ENCODE results near the gene NT5M. TPM values are rescaled to one million over a fixed set of nuclear protein-coding genes. Genes with fewer than 3 reads are reported as not detected.
"Not testable (repeated sequence)": the region's sequence is repeated elsewhere in the genome, so short reads cannot be mapped to it uniquely, and the experiment has no call there.

The NT5M gene
- total RNA-seq, 1 donor from 2014 or later = 4.2 TPM

DNA sequence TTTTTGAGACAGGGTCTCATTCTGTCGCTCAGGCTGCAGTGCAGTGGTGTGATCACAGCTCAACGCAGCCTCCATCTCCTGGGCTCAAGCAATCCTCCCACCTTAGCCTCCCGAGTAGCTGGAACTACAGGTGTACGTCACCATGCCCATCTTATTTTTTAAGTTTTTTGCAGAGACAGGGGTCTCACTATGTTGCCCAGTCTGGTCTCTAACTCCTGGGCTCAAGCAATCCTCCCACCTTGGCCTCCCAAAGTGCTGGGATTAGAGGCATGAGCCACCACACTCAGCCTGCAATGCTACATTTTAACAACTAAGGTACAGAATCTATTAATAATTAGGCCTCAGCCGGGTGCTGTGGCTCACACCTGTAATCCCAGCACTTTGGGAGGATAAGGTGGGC, 25.7 kb upstream of the NT5M start:
- H3K27me3 ChIP-seq (ENCODE audit: control insufficient read depth in 3 of 3, insufficient read depth in 3 of 3, low read length in 3 of 3); H3K27ac ChIP-seq (ENCODE audit: low read depth, low read length); H3K4me3 ChIP-seq (ENCODE audit: low read length in 3 of 3); H3K9me3 ChIP-seq (ENCODE audit: control insufficient read depth in 3 of 3, low read length in 3 of 3); H3K9ac ChIP-seq (ENCODE audit: low read depth in 1 of 3, low read length in 3 of 3): not testable (repeated sequence)
- H3K36me3 ChIP-seq (ENCODE audit: control insufficient read depth in 3 of 3, insufficient read depth in 3 of 3, low read length in 3 of 3) = peaks cover 9 to 22% (median 17%) of the 10 kb centered on the region in 3 donors
- peaks cover 23 to 30% (median 23%) of the 10 kb centered on the region in 3 donors for H3K4me1 ChIP-seq (ENCODE audit: control insufficient read depth in 3 of 3, insufficient read depth in 3 of 3, low read length in 3 of 3)

DNA sequence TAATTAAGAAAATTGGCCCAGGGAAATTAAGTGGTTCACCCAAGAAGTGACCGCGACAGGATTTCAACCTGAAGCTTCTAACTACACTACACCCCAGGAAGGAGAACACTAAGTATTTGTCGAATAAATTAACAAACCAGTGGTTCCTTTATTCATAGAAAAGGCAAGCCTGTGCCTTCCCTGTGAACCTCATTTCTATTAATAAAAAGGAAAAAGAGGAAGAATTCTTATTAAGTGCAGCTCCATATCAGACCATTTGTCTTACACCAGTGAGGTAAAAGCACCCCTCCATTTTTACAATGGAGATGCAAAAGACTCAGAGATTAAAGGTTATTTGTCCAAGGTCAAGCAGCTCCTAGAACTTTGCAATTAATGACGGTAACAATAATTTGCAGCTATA, 23.9 kb upstream of the NT5M start:
- Histone ChIP-seq H3K9me3 (ENCODE audit: control insufficient read depth in 3 of 3, low read length in 3 of 3) (no peaks in the 10 kb centered on the region), H3K36me3 (ENCODE audit: control insufficient read depth in 3 of 3, insufficient read depth in 3 of 3, low read length in 3 of 3) (peaks cover 0 to 5% (median 3%) of the 10 kb centered on the region in 3 donors), H3K27me3 (ENCODE audit: control insufficient read depth in 3 of 3, insufficient read depth in 3 of 3, low read length in 3 of 3) (no peaks in the 10 kb centered on the region), H3K9ac (ENCODE audit: low read depth in 1 of 3, low read length in 3 of 3) (peak overlapping the region; percentile 65 to 99 (median 94)), H3K27ac (ENCODE audit: low read depth, low read length) (peak overlapping the region; percentile 99), H3K4me1 (ENCODE audit: control insufficient read depth in 3 of 3, insufficient read depth in 3 of 3, low read length in 3 of 3) (peaks cover 23 to 30% (median 23%) of the 10 kb centered on the region in 3 donors), H3K4me3 (ENCODE audit: low read length in 3 of 3) (peak overlapping the region; percentile 32 to 95 (median 79))

- H3K4me1 ChIP-seq (ENCODE audit: control insufficient read depth in 3 of 3, insufficient read depth in 3 of 3, low read length in 3 of 3) = peaks cover 17 to 27% (median 23%) of the 10 kb centered on the region in 3 donors
- H3K27me3 ChIP-seq (ENCODE audit: control insufficient read depth in 3 of 3, insufficient read depth in 3 of 3, low read length in 3 of 3) = no peaks in the 10 kb centered on the region
- peak within 1 kb of the TSS; percentile 79 to 95 (median 87) for H3K4me3 ChIP-seq (ENCODE audit: low read length in 3 of 3)
- peak within 1 kb of the TSS; percentile 99 for H3K27ac ChIP-seq (ENCODE audit: low read depth, low read length)
- no peaks in the 10 kb centered on the region for H3K9me3 ChIP-seq (ENCODE audit: control insufficient read depth in 3 of 3, low read length in 3 of 3)
- peak within 1 kb of the TSS; percentile 94 to 99 (median 96) for H3K9ac ChIP-seq (ENCODE audit: low read depth in 1 of 3, low read length in 3 of 3)
- peaks cover 0 to 2% (median 0%) of the 10 kb centered on the region in 3 donors for H3K36me3 ChIP-seq (ENCODE audit: control insufficient read depth in 3 of 3, insufficient read depth in 3 of 3, low read length in 3 of 3)
Observed at GRCh38 chr17:17280613-17281549, 22.3 kb upstream of the NT5M start, which contains the start of gene COPS3. TSS of gene COPS3 (minus strand) at chr17:17281246. CDS start at chr17:17281186, 60 bp downstream.

- H3K27me3 ChIP-seq (ENCODE audit: control insufficient read depth in 3 of 3, insufficient read depth in 3 of 3, low read length in 3 of 3) = no peaks in the 10 kb centered on the region
- H3K4me1 ChIP-seq (ENCODE audit: control insufficient read depth in 3 of 3, insufficient read depth in 3 of 3, low read length in 3 of 3) = peaks cover 0 to 6% (median 4%) of the 10 kb centered on the region in 3 donors
- no peak overlapping the region for H3K4me3 ChIP-seq (ENCODE audit: low read length in 3 of 3)
- H3K9me3 ChIP-seq (ENCODE audit: control insufficient read depth in 3 of 3, low read length in 3 of 3) = no peaks in the 10 kb centered on the region
- H3K27ac ChIP-seq (ENCODE audit: low read depth, low read length) = no peak overlapping the region
- no peaks in the 10 kb centered on the region for H3K36me3 ChIP-seq (ENCODE audit: control insufficient read depth in 3 of 3, insufficient read depth in 3 of 3, low read length in 3 of 3)
- H3K9ac ChIP-seq (ENCODE audit: low read depth in 1 of 3, low read length in 3 of 3) = peak overlapping the region in 1 of 3 donors; percentile 5
Observed at GRCh38 chr17:17285951-17286350, 17.2 kb upstream of the NT5M start.

- H3K27ac ChIP-seq (ENCODE audit: low read depth, low read length) = no peak overlapping the region
- H3K9me3 ChIP-seq (ENCODE audit: control insufficient read depth in 3 of 3, low read length in 3 of 3) = no peaks in the 10 kb centered on the region
- no peaks in the 10 kb centered on the region for H3K27me3 ChIP-seq (ENCODE audit: control insufficient read depth in 3 of 3, insufficient read depth in 3 of 3, low read length in 3 of 3)
- no peak overlapping the region for H3K4me3 ChIP-seq (ENCODE audit: low read length in 3 of 3)
- no peaks in the 10 kb centered on the region for H3K4me1 ChIP-seq (ENCODE audit: control insufficient read depth in 3 of 3, insufficient read depth in 3 of 3, low read length in 3 of 3)
- H3K36me3 ChIP-seq (ENCODE audit: control insufficient read depth in 3 of 3, insufficient read depth in 3 of 3, low read length in 3 of 3) = no peaks in the 10 kb centered on the region
- no peak overlapping the region for H3K9ac ChIP-seq (ENCODE audit: low read depth in 1 of 3, low read length in 3 of 3)
Observed at GRCh38 chr17:17289086-17289485, 14.1 kb upstream of the NT5M start.

GRCh38 chr17:17289701-17290100, 13.5 kb upstream of the NT5M start:
- Histone ChIP-seq H3K36me3 (ENCODE audit: control insufficient read depth in 3 of 3, insufficient read depth in 3 of 3, low read length in 3 of 3) (no peaks in the 10 kb centered on the region), H3K4me1 (ENCODE audit: control insufficient read depth in 3 of 3, insufficient read depth in 3 of 3, low read length in 3 of 3) (no peaks in the 10 kb centered on the region), H3K9me3 (ENCODE audit: control insufficient read depth in 3 of 3, low read length in 3 of 3) (no peaks in the 10 kb centered on the region), H3K4me3 (ENCODE audit: low read length in 3 of 3) (no peak overlapping the region), H3K27me3 (ENCODE audit: control insufficient read depth in 3 of 3, insufficient read depth in 3 of 3, low read length in 3 of 3) (no peaks in the 10 kb centered on the region), H3K9ac (ENCODE audit: low read depth in 1 of 3, low read length in 3 of 3) (no peak overlapping the region), H3K27ac (ENCODE audit: low read depth, low read length) (no peak overlapping the region)

- H3K9ac ChIP-seq (ENCODE audit: low read depth in 1 of 3, low read length in 3 of 3) = no peak overlapping the region
- no peaks in the 10 kb centered on the region for H3K9me3 ChIP-seq (ENCODE audit: control insufficient read depth in 3 of 3, low read length in 3 of 3)
- no peaks in the 10 kb centered on the region for H3K4me1 ChIP-seq (ENCODE audit: control insufficient read depth in 3 of 3, insufficient read depth in 3 of 3, low read length in 3 of 3)
- H3K27ac ChIP-seq (ENCODE audit: low read depth, low read length) = no peak overlapping the region
- H3K4me3 ChIP-seq (ENCODE audit: low read length in 3 of 3) = no peak overlapping the region
- H3K36me3 ChIP-seq (ENCODE audit: control insufficient read depth in 3 of 3, insufficient read depth in 3 of 3, low read length in 3 of 3) = no peaks in the 10 kb centered on the region
- H3K27me3 ChIP-seq (ENCODE audit: control insufficient read depth in 3 of 3, insufficient read depth in 3 of 3, low read length in 3 of 3) = peaks cover 0 to under 1% (median 0%) of the 10 kb centered on the region in 3 donors
Observed at GRCh38 chr17:17295141-17295540, 8.0 kb upstream of the NT5M start.

GRCh38 chr17:17297217-17297616, 6.0 kb upstream of the NT5M start:
- Histone ChIP-seq H3K4me1 (ENCODE audit: control insufficient read depth in 3 of 3, insufficient read depth in 3 of 3, low read length in 3 of 3) (peaks cover 0 to 7% (median 3%) of the 10 kb centered on the region in 3 donors), H3K9me3 (ENCODE audit: control insufficient read depth in 3 of 3, low read length in 3 of 3) (no peaks in the 10 kb centered on the region), H3K27me3 (ENCODE audit: control insufficient read depth in 3 of 3, insufficient read depth in 3 of 3, low read length in 3 of 3) (peaks cover 0 to 13% (median 0%) of the 10 kb centered on the region in 3 donors), H3K27ac (ENCODE audit: low read depth, low read length) (no peak overlapping the region), H3K4me3 (ENCODE audit: low read length in 3 of 3) (no peak overlapping the region), H3K9ac (ENCODE audit: low read depth in 1 of 3, low read length in 3 of 3) (no peak overlapping the region), H3K36me3 (ENCODE audit: control insufficient read depth in 3 of 3, insufficient read depth in 3 of 3, low read length in 3 of 3) (no peaks in the 10 kb centered on the region)

- Histone ChIP-seq H3K27me3 (ENCODE audit: control insufficient read depth in 3 of 3, insufficient read depth in 3 of 3, low read length in 3 of 3) (peaks cover 0 to 13% (median 0%) of the 10 kb centered on the region in 3 donors), H3K27ac (ENCODE audit: low read depth, low read length) (no peak overlapping the region), H3K36me3 (ENCODE audit: control insufficient read depth in 3 of 3, insufficient read depth in 3 of 3, low read length in 3 of 3) (no peaks in the 10 kb centered on the region), H3K9me3 (ENCODE audit: control insufficient read depth in 3 of 3, low read length in 3 of 3) (no peaks in the 10 kb centered on the region), H3K4me3 (ENCODE audit: low read length in 3 of 3) (no peak overlapping the region), H3K4me1 (ENCODE audit: control insufficient read depth in 3 of 3, insufficient read depth in 3 of 3, low read length in 3 of 3) (peaks cover 0 to 7% (median 3%) of the 10 kb centered on the region in 3 donors), H3K9ac (ENCODE audit: low read depth in 1 of 3, low read length in 3 of 3) (no peak overlapping the region)
Observed at GRCh38 chr17:17298108-17298507, 5.1 kb upstream of the NT5M start.
